ENCODE results near the gene PPARA.

DNA sequence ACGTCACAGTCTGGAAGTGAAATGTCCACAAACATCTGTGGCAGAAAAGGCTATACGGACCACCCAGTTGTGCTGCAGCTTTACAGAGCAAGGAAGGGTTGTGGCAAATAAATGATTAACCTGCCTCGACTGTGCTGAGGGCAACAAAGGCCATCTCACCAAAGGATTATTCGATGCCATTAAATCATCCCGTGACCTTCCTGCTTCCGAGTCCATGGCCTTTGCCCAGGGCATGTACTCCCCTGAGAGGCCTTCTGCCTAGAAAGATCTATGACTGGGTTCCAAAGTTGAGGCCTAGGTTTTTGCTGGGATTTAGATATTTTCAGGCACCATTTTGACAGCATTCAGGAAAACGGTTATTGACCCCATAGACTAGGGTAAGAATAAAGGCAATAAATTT lies 90.6 kb downstream of the PPARA start:
- TF ChIP-seq, protein P1, sequence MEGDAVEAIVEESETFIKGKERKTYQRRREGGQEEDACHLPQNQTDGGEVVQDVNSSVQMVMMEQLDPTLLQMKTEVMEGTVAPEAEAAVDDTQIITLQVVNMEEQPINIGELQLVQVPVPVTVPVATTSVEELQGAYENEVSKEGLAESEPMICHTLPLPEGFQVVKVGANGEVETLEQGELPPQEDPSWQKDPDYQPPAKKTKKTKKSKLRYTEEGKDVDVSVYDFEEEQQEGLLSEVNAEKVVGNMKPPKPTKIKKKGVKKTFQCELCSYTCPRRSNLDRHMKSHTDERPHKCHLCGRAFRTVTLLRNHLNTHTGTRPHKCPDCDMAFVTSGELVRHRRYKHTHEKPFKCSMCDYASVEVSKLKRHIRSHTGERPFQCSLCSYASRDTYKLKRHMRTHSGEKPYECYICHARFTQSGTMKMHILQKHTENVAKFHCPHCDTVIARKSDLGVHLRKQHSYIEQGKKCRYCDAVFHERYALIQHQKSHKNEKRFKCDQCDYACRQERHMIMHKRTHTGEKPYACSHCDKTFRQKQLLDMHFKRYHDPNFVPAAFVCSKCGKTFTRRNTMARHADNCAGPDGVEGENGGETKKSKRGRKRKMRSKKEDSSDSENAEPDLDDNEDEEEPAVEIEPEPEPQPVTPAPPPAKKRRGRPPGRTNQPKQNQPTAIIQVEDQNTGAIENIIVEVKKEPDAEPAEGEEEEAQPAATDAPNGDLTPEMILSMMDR (IDR thresholded peaks at IDR 0.05; ENCODE audit: extremely low read depth in 1 of 2, insufficient read depth in 1 of 2, low read depth in 1 of 2, low read length in 2 of 2), result no peak
- no peak for TF ChIP-seq POLR2AphosphoS5 (IDR thresholded peaks at IDR 0.05; ENCODE audit: insufficient read depth, low read depth, low read length)
- no peak for TF ChIP-seq EZH2 (IDR thresholded peaks at IDR 0.05; ENCODE audit: borderline replicate concordance, low read depth, low read length, severe bottlenecking)
- no peak for TF ChIP-seq GATA2 (IDR thresholded peaks at IDR 0.05; ENCODE audit: insufficient read depth, insufficient read length, low read depth, low read length)
- TF ChIP-seq POLR2A (IDR thresholded peaks at IDR 0.05; ENCODE audit: low read depth, low read length), result no peak
